Stimulated activated memory B cell treated with anti-CD40 and anti-IgM and Interleukin-4, amounts not matched to agents 10 μg/mL and 1 μg/mL and 100 μg/mL, for 72 hours (primary cell): Measurements from ENCODE around the gene USP2.

ENCODE experiments used
- ATAC-seq: fragments of 150-1000 bp; cut with Tn5 transposase; 2 replicates; pipeline ENCODE4 v1.10.0; 2021
- H3K27ac Mint-ChIP-seq: one replicate; pipeline ENCODE4 v1.8.0; 2022; ENCODE audit warnings: mild to moderate bottlenecking, mixed read lengths
- H3K27me3 Mint-ChIP-seq: one replicate; pipeline ENCODE4 v1.8.0; 2022; ENCODE audit warnings: mixed read lengths
- H3K36me3 Mint-ChIP-seq: one replicate; pipeline ENCODE4 v1.8.0; 2022; ENCODE audit warnings: mixed read lengths
- H3K4me1 Mint-ChIP-seq: one replicate; pipeline ENCODE4 v1.8.0; 2022; ENCODE audit warnings: mixed read lengths
- H3K4me3 Mint-ChIP-seq: one replicate; pipeline ENCODE4 v1.8.0; 2022; ENCODE audit warnings: mild to moderate bottlenecking, moderate library complexity, mixed read lengths
- H3K9me3 Mint-ChIP-seq: one replicate; pipeline ENCODE4 v1.8.0; 2022; ENCODE audit warnings: mixed read lengths

The USP2 gene

GRCh38 chr11:119336744-119337469 is 44.6 kb downstream of the USP2 start:
- peaks cover 54% of the 10 kb centered on the region for H3K4me1 Mint-ChIP-seq
- peak overlapping the region; percentile 3 for H3K4me3 Mint-ChIP-seq
- H3K9me3 Mint-ChIP-seq, result no peaks in the 10 kb centered on the region

GRCh38 chr11:119335655-119336543 is 45.6 kb downstream of the USP2 start:
- Mint-ChIP-seq H3K4me3 (peak overlapping the region; percentile 99), H3K9me3 (no peaks in the 10 kb centered on the region), H3K27ac (peak overlapping the region; percentile 92), H3K4me1 (peaks cover 47% of the 10 kb centered on the region), H3K27me3 (peaks cover 20% of the 10 kb centered on the region), H3K36me3 (peaks cover 14% of the 10 kb centered on the region)
- ATAC-seq, result no peak

More at GRCh38 chr11:119336744-119337469, 44.6 kb downstream of the USP2 start:
- no peak for ATAC-seq
- peaks cover 30% of the 10 kb centered on the region for H3K27me3 Mint-ChIP-seq
- no peak overlapping the region for H3K27ac Mint-ChIP-seq
- peaks cover 14% of the 10 kb centered on the region for H3K36me3 Mint-ChIP-seq

GRCh38 chr11:119335091-119335654 is 46.3 kb downstream of the USP2 start:
- H3K27ac Mint-ChIP-seq, result peak overlapping the region; percentile 92
- no peak for ATAC-seq
- H3K9me3 Mint-ChIP-seq, result no peaks in the 10 kb centered on the region
- H3K4me3 Mint-ChIP-seq, result peak overlapping the region; percentile 99
- H3K4me1 Mint-ChIP-seq, result peaks cover 43% of the 10 kb centered on the region
- H3K36me3 Mint-ChIP-seq, result peaks cover 14% of the 10 kb centered on the region
- H3K27me3 Mint-ChIP-seq, result peaks cover 21% of the 10 kb centered on the region

GRCh38 chr11:119334174-119334930 is 47.1 kb downstream of the USP2 start, which contains the start of gene RNF26:
Gene RNF26 (plus strand): TSS chr11:119334527. CDS start chr11:119335123, 596 bp downstream.
- Mint-ChIP-seq H3K36me3 (peaks cover 14% of the 10 kb centered on the region), H3K4me1 (peaks cover 42% of the 10 kb centered on the region), H3K9me3 (no peaks in the 10 kb centered on the region), H3K27me3 (peaks cover 21% of the 10 kb centered on the region), H3K27ac (peak within 1 kb of the TSS; percentile 92), H3K4me3 (peak within 1 kb of the TSS; percentile 99)
- peak; percentile 96 for ATAC-seq

GRCh38 chr11:119332111-119332765 is 49.3 kb downstream of the USP2 start:
- H3K36me3 Mint-ChIP-seq, result peaks cover 13% of the 10 kb centered on the region
- peaks cover 11% of the 10 kb centered on the region for H3K27me3 Mint-ChIP-seq
- peaks cover 31% of the 10 kb centered on the region for H3K4me1 Mint-ChIP-seq
- H3K9me3 Mint-ChIP-seq, result no peaks in the 10 kb centered on the region
- ATAC-seq, result no peak
- H3K27ac Mint-ChIP-seq, result no peak overlapping the region
- no peak overlapping the region for H3K4me3 Mint-ChIP-seq

GRCh38 chr11:119330237-119330636 is 51.3 kb downstream of the USP2 start:
- Mint-ChIP-seq H3K4me3 (no peak overlapping the region), H3K9me3 (no peaks in the 10 kb centered on the region), H3K27me3 (peaks cover 11% of the 10 kb centered on the region), H3K27ac (no peak overlapping the region), H3K36me3 (no peaks in the 10 kb centered on the region), H3K4me1 (peaks cover 12% of the 10 kb centered on the region)
- no peak for ATAC-seq

GRCh38 chr11:119329320-119329719 is 52.2 kb downstream of the USP2 start:
- H3K27ac Mint-ChIP-seq, result no peak overlapping the region
- H3K9me3 Mint-ChIP-seq, result no peaks in the 10 kb centered on the region
- no peak for ATAC-seq
- H3K27me3 Mint-ChIP-seq, result peaks cover 11% of the 10 kb centered on the region
- no peaks in the 10 kb centered on the region for H3K36me3 Mint-ChIP-seq
- no peak overlapping the region for H3K4me3 Mint-ChIP-seq
- H3K4me1 Mint-ChIP-seq, result peaks cover 8% of the 10 kb centered on the region

GRCh38 chr11:119324189-119324588 is 57.3 kb downstream of the USP2 start:
- H3K4me3 Mint-ChIP-seq, result no peak overlapping the region
- ATAC-seq, result no peak
- H3K9me3 Mint-ChIP-seq, result no peaks in the 10 kb centered on the region
- no peaks in the 10 kb centered on the region for H3K36me3 Mint-ChIP-seq
- peaks cover 12% of the 10 kb centered on the region for H3K27me3 Mint-ChIP-seq
- no peak overlapping the region for H3K27ac Mint-ChIP-seq
- H3K4me1 Mint-ChIP-seq, result peaks cover 41% of the 10 kb centered on the region

GRCh38 chr11:119323532-119324033 is 57.9 kb downstream of the USP2 start:
- no peaks in the 10 kb centered on the region for H3K36me3 Mint-ChIP-seq
- no peak overlapping the region for H3K4me3 Mint-ChIP-seq
- peaks cover 47% of the 10 kb centered on the region for H3K4me1 Mint-ChIP-seq
- H3K27me3 Mint-ChIP-seq, result peaks cover 18% of the 10 kb centered on the region
- H3K27ac Mint-ChIP-seq, result no peak overlapping the region
- ATAC-seq, result no peak
- no peaks in the 10 kb centered on the region for H3K9me3 Mint-ChIP-seq

GRCh38 chr11:119322921-119323531 is 58.5 kb downstream of the USP2 start:
- Mint-ChIP-seq H3K4me3 (no peak overlapping the region), H3K27ac (no peak overlapping the region), H3K27me3 (peaks cover 23% of the 10 kb centered on the region), H3K4me1 (peaks cover 52% of the 10 kb centered on the region), H3K9me3 (no peaks in the 10 kb centered on the region), H3K36me3 (no peaks in the 10 kb centered on the region)
- no peak for ATAC-seq

- H3K4me3 Mint-ChIP-seq, result no peak overlapping the region
Measured at GRCh38 chr11:119322360-119322739, 59.1 kb downstream of the USP2 start.

GRCh38 chr11:119320776-119321524 is 60.5 kb downstream of the USP2 start:
- peak; percentile 74 for ATAC-seq
- Mint-ChIP-seq H3K27ac (peak overlapping the region; percentile 88), H3K4me3 (peak overlapping the region; percentile 91), H3K9me3 (no peaks in the 10 kb centered on the region), H3K4me1 (peaks cover 61% of the 10 kb centered on the region), H3K27me3 (peaks cover 32% of the 10 kb centered on the region), H3K36me3 (no peaks in the 10 kb centered on the region)

More at GRCh38 chr11:119322360-119322739, 59.1 kb downstream of the USP2 start:
- Mint-ChIP-seq H3K36me3 (no peaks in the 10 kb centered on the region), H3K9me3 (no peaks in the 10 kb centered on the region), H3K27ac (no peak overlapping the region), H3K4me1 (peaks cover 53% of the 10 kb centered on the region), H3K27me3 (peaks cover 30% of the 10 kb centered on the region)
- no peak for ATAC-seq

- ATAC-seq, result no peak
- no peaks in the 10 kb centered on the region for H3K36me3 Mint-ChIP-seq
- peak overlapping the region; percentile 28 for H3K27ac Mint-ChIP-seq
- H3K4me3 Mint-ChIP-seq, result peak overlapping the region; percentile 74
- H3K4me1 Mint-ChIP-seq, result peaks cover 67% of the 10 kb centered on the region
- no peaks in the 10 kb centered on the region for H3K9me3 Mint-ChIP-seq
- H3K27me3 Mint-ChIP-seq, result peaks cover 38% of the 10 kb centered on the region
Measured at GRCh38 chr11:119320240-119320775, 61.2 kb downstream of the USP2 start.
